NCI-H2081 treated with DMSO at 0.1 percent for 48 hours (cell line): Measurements from ENCODE around the gene SAMD10.

Experiments used
- DNase-seq: peaks from one replicate; lab custom pipeline; 2025; lab: John Stamatoyannopoulos, UW

SAMD10 gene

GRCh38 chr20:63955827-63956663 is 23.4 kb downstream of the SAMD10 start, which contains the start of gene UCKL1:
UCKL1 (minus strand) TSS chr20:63956416; CDS start chr20:63956372, 44 bp downstream.
- DNase-seq = no peak

- no peak for DNase-seq
Measured at GRCh38 chr20:63955281-63955826, 24.1 kb downstream of the SAMD10 start.

GRCh38 chr20:63953764-63954429 is 25.5 kb downstream of the SAMD10 start:
- no peak for DNase-seq

- DNase-seq = no peak
Measured at GRCh38 chr20:63952769-63953168, 26.7 kb downstream of the SAMD10 start.

GRCh38 chr20:63952210-63952535 is 27.3 kb downstream of the SAMD10 start:
- DNase-seq = no peak

- DNase-seq = no peak
Measured at GRCh38 chr20:63951398-63952209, 27.8 kb downstream of the SAMD10 start.

GRCh38 chr20:63950701-63951397 is 28.6 kb downstream of the SAMD10 start:
- DNase-seq = no peak

GRCh38 chr20:63947638-63948456 is 31.6 kb downstream of the SAMD10 start:
- no peak for DNase-seq

GRCh38 chr20:63946986-63947637 is 32.3 kb downstream of the SAMD10 start:
- DNase-seq = no peak

GRCh38 chr20:63945921-63946920 is 33.2 kb downstream of the SAMD10 start:
- no peak for DNase-seq

GRCh38 chr20:63945031-63945658 is 34.3 kb downstream of the SAMD10 start:
- DNase-seq = no peak

GRCh38 chr20:63944078-63944941 is 35.1 kb downstream of the SAMD10 start:
- no peak for DNase-seq

- no peak for DNase-seq
Measured at GRCh38 chr20:63943808-63944077, 35.7 kb downstream of the SAMD10 start.

GRCh38 chr20:63942969-63943807 is 36.3 kb downstream of the SAMD10 start:
- no peak for DNase-seq

- no peak for DNase-seq
Measured at GRCh38 chr20:63942250-63942951, 37.0 kb downstream of the SAMD10 start.
